OCI-LY1 (cell line): ENCODE measurements around the gene ZSWIM8.

Source experiments
- H2AFZ ChIP-seq: fragments of 200-600 bp; sonication (generic), shearing (Covaris generic); 2 replicates; pipeline ENCODE4 v1.6.0; 2014; ENCODE audit warnings: antibody characterized with exemption, mild to moderate bottlenecking, low read length
- H3F3A ChIP-seq: fragments of 200-600 bp; sonication (generic), shearing (Covaris generic); 2 replicates; pipeline ENCODE4 v1.6.0; 2014; ENCODE audit warnings: mild to moderate bottlenecking, antibody characterized with exemption, low read length, moderate library complexity; ENCODE audit not compliant: insufficient read depth
- H3K27ac ChIP-seq: fragments of 200-600 bp; sonication (generic); 2 replicates; pipeline ENCODE4 v1.5.1; 2014; ENCODE audit warnings: low read length, mixed run types, mild to moderate bottlenecking, low read depth; ENCODE audit not compliant: poor library complexity, severe bottlenecking
- H3K27me3 ChIP-seq: fragments of 200-600 bp; sonication (generic); 2 replicates; pipeline ENCODE4 v1.6.0; 2014; ENCODE audit warnings: antibody characterized with exemption, mild to moderate bottlenecking, low read length, moderate library complexity; ENCODE audit not compliant: insufficient read depth
- H3K36me3 ChIP-seq: fragments of 200-600 bp; sonication (generic); 2 replicates; pipeline ENCODE4 v1.6.1; 2014; ENCODE audit warnings: mild to moderate bottlenecking, antibody characterized with exemption, low read length, moderate library complexity, mixed read lengths; ENCODE audit not compliant: insufficient read depth
- H3K4me1 ChIP-seq: fragments of 200-600 bp; sonication (generic); 2 replicates; pipeline ENCODE4 v1.5.1; 2014; ENCODE audit warnings: mild to moderate bottlenecking, low read length, moderate library complexity; ENCODE audit not compliant: insufficient read depth, severe bottlenecking
- H3K4me2 ChIP-seq: fragments of 200-600 bp; sonication (generic), shearing (Covaris generic); 2 replicates; pipeline ENCODE4 v1.6.1; 2014; ENCODE audit warnings: low read length
- H3K4me3 ChIP-seq: fragments of 200-600 bp; sonication (generic); 2 replicates; pipeline ENCODE4 v1.5.1; 2014; ENCODE audit warnings: low read length, low read depth, mild to moderate bottlenecking, mixed read lengths; ENCODE audit not compliant: poor library complexity, severe bottlenecking
- H3K79me2 ChIP-seq: fragments of 200-600 bp; shearing (Covaris generic); 2 replicates; pipeline ENCODE4 v1.6.1; 2016; ENCODE audit warnings: mixed run types, low read length, mixed read lengths; ENCODE audit not compliant: insufficient read depth
- H3K9ac ChIP-seq: fragments of 200-600 bp; sonication (generic), shearing (Covaris generic); 2 replicates; pipeline ENCODE4 v1.6.1; 2014; ENCODE audit warnings: mild to moderate bottlenecking, low read length, mixed read lengths
- H3K9me2 ChIP-seq: fragments of 200-600 bp; sonication (generic), shearing (Covaris generic); 2 replicates; pipeline ENCODE4 v1.6.1; 2014; ENCODE audit warnings: low read depth, mild to moderate bottlenecking, low read length, mixed read lengths
- H3K9me3 ChIP-seq: fragments of 200-600 bp; shearing (Covaris generic); 2 replicates; pipeline ENCODE4 v1.6.1; 2014; ENCODE audit warnings: low read length, mixed read lengths
- H4K20me1 ChIP-seq: fragments of 200-600 bp; sonication (generic), shearing (Covaris generic); 2 replicates; pipeline ENCODE4 v1.6.0; 2016; ENCODE audit warnings: mild to moderate bottlenecking, low read length; ENCODE audit not compliant: insufficient read depth
- EZH2 ChIP-seq: fragments of 200-600 bp; sonication (generic), shearing (Covaris generic); IDR thresholded peaks from 2 replicates; pipeline ENCODE4 v1.8.0; 2017; ENCODE audit warnings: borderline replicate concordance, mixed run types, mild to moderate bottlenecking, antibody characterized with exemption, low read length, moderate library complexity, mixed read lengths
- TF ChIP-seq, protein P1 (sequence below): fragments of 200-600 bp; sonication (generic), shearing (Covaris generic); IDR thresholded peaks from 2 replicates; pipeline ENCODE4 v1.5.1; 2017; ENCODE audit warnings: mild to moderate bottlenecking, antibody characterized with exemption, low read length, moderate library complexity, mixed read lengths

Gene ZSWIM8

DNA sequence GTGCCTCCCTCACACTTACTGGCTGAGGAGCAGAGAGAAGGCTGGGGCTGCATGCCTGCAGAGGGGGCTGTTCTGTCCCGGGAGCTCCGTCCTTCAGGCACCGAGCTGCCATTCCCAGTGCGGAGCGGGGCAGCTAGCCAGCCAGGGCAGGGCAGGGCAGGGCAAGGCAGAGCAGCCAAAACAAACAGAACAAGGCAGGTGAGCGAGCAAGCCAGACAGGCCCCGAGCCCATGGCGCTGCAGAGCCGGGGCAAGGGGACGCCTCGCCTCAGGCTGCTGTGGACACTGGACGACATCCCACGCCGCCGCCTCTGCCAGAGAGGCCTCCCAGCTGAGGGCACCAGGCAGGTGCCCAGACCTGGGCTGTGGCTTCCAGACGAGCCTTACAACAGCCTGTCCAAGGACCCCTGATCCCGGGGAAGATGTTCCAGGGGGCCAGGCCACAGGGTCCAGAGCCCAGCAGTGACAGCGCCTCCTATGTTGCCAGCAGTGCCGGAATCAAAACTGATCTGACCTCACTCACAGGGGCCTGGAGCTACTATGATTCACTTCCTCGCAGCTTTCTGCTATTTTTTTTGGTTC, 34.2 kb downstream of the ZSWIM8 start:
- no peaks in the 10 kb centered on the region for H3K79me2 ChIP-seq
- peaks cover 39% of the 10 kb centered on the region for H3K36me3 ChIP-seq
- H3K9me3 ChIP-seq, result no peaks in the 10 kb centered on the region
- H4K20me1 ChIP-seq, result no peaks in the 10 kb centered on the region
- no peaks in the 10 kb centered on the region for H3K4me1 ChIP-seq
- no peak overlapping the region for H3K9ac ChIP-seq
- H3K4me2 ChIP-seq, result no peak overlapping the region
- no peak for TF ChIP-seq EZH2
- TF ChIP-seq, protein P1, sequence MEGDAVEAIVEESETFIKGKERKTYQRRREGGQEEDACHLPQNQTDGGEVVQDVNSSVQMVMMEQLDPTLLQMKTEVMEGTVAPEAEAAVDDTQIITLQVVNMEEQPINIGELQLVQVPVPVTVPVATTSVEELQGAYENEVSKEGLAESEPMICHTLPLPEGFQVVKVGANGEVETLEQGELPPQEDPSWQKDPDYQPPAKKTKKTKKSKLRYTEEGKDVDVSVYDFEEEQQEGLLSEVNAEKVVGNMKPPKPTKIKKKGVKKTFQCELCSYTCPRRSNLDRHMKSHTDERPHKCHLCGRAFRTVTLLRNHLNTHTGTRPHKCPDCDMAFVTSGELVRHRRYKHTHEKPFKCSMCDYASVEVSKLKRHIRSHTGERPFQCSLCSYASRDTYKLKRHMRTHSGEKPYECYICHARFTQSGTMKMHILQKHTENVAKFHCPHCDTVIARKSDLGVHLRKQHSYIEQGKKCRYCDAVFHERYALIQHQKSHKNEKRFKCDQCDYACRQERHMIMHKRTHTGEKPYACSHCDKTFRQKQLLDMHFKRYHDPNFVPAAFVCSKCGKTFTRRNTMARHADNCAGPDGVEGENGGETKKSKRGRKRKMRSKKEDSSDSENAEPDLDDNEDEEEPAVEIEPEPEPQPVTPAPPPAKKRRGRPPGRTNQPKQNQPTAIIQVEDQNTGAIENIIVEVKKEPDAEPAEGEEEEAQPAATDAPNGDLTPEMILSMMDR, result no peak
- no peak overlapping the region for H3K27ac ChIP-seq
- H2AFZ ChIP-seq, result no peak overlapping the region
- no peak overlapping the region for H3K4me3 ChIP-seq
- no peaks in the 10 kb centered on the region for H3F3A ChIP-seq
- no peaks in the 10 kb centered on the region for H3K9me2 ChIP-seq
- no peaks in the 10 kb centered on the region for H3K27me3 ChIP-seq

DNA sequence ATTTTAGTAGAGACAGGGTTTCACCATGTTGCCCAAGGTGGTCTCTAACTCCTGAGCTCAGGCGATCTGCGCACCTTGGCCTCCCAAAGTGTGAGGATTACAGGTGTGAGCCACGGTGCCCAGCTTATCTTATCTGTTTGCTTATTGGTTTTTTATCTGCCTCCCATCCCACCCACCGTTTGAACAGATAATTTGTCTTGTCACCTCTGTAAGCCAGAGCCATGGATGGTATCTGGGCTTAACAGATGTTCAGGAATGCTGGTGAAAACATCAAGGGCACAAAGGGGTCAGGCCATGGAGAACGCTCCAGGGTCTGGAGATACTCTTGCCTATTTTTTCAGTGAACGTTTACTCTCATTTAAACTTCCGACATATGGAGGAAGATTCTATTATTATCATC, 38.0 kb downstream of the ZSWIM8 start:
- Histone ChIP-seq H3K4me2 (no peak overlapping the region), H3K27ac (no peak overlapping the region), H3K27me3 (no peaks in the 10 kb centered on the region), H3K9me2 (no peaks in the 10 kb centered on the region), H4K20me1 (no peaks in the 10 kb centered on the region), H3K4me1 (no peaks in the 10 kb centered on the region), H3K79me2 (no peaks in the 10 kb centered on the region), H3F3A (no peaks in the 10 kb centered on the region), H3K9me3 (no peaks in the 10 kb centered on the region), H3K36me3 (peaks cover 20% of the 10 kb centered on the region), H3K4me3 (no peak overlapping the region), H2AFZ (no peak overlapping the region), H3K9ac (no peak overlapping the region)
- TF ChIP-seq, protein P1, result no peak
- no peak for TF ChIP-seq EZH2

DNA sequence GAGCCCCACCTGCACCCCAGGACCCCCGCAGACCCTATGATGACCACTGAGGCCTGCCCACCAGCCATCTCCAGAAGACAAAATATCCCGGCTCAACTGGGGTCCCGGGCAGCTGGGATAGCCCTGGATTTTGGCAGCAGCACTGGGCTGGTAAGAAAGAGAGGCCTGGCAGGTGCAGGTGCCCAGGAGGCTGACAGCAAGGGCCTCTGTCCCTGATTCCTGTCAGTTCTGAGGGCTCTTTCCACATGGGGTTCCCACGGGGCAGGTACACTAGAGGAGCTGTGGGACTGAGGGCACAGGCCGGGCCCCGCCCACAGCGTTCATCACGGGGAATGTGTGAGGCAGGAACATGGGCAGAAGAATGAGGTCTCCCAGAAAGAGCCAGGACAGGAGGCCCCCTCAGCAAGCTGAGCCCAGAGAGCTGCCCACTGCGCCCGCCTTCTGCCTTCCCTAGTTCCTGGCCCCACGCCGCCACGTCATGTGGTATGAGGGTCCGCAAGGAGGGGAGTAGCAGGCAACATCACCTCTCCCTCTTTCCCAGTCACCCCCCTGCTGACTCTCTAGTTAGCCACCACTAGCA, 38.8 kb downstream of the ZSWIM8 start:
- no peak overlapping the region for H3K4me3 ChIP-seq
- no peaks in the 10 kb centered on the region for H3F3A ChIP-seq
- no peak overlapping the region for H2AFZ ChIP-seq
- no peaks in the 10 kb centered on the region for H3K79me2 ChIP-seq
- no peak overlapping the region for H3K27ac ChIP-seq
- H3K36me3 ChIP-seq, result peaks cover 20% of the 10 kb centered on the region
- H3K4me1 ChIP-seq, result no peaks in the 10 kb centered on the region
- no peak overlapping the region for H3K9ac ChIP-seq
- no peaks in the 10 kb centered on the region for H3K9me2 ChIP-seq
- no peaks in the 10 kb centered on the region for H4K20me1 ChIP-seq
- TF ChIP-seq, protein P1, result no peak
- no peak for TF ChIP-seq EZH2
- no peak overlapping the region for H3K4me2 ChIP-seq
- no peaks in the 10 kb centered on the region for H3K9me3 ChIP-seq
- no peaks in the 10 kb centered on the region for H3K27me3 ChIP-seq
